NCI-H748 treated with DMSO at 0.1 percent for 48 hours (cell line): ENCODE data around the gene NEDD1.

Source experiments
- DNase-seq: peaks from one replicate; lab custom pipeline; 2025; lab: John Stamatoyannopoulos, UW

The NEDD1 gene

GRCh38 chr12:96902076-96902475 lies 5.0 kb upstream of the NEDD1 start:
- DNase-seq, result no peak

- no peak for DNase-seq
These were observed 584 bp upstream of the NEDD1 start for GRCh38 chr12:96906498-96906848.

- DNase-seq, result peak; percentile 19
These were observed 790 bp downstream of the NEDD1 start for GRCh38 chr12:96907671-96908422.

GRCh38 chr12:96908423-96908675 lies 1.3 kb downstream of the NEDD1 start:
- no peak for DNase-seq

GRCh38 chr12:96912261-96912660 lies 5.2 kb downstream of the NEDD1 start:
- no peak for DNase-seq

- no peak for DNase-seq
These were observed 5.9 kb downstream of the NEDD1 start for GRCh38 chr12:96912943-96913342.

- no peak for DNase-seq
These were observed 12.6 kb downstream of the NEDD1 start for GRCh38 chr12:96919510-96920210.

GRCh38 chr12:96948782-96949181 lies 41.7 kb downstream of the NEDD1 start:
- DNase-seq, result no peak

- DNase-seq, result no peak
These were observed 72.5 kb downstream of the NEDD1 start for GRCh38 chr12:96979532-96979931.

GRCh38 chr12:96980991-96981414 lies 73.9 kb downstream of the NEDD1 start:
- DNase-seq, result peak; percentile 56

GRCh38 chr12:96981911-96982310 lies 74.9 kb downstream of the NEDD1 start:
- no peak for DNase-seq

GRCh38 chr12:96982671-96983070 lies 75.6 kb downstream of the NEDD1 start:
- DNase-seq, result no peak

GRCh38 chr12:96985515-96986362 lies 78.7 kb downstream of the NEDD1 start:
- peak; percentile 52 for DNase-seq

- DNase-seq, result peak; percentile 75
These were observed 79.9 kb downstream of the NEDD1 start for GRCh38 chr12:96986883-96987523.

GRCh38 chr12:96988919-96989318 lies 81.9 kb downstream of the NEDD1 start:
- DNase-seq, result no peak

GRCh38 chr12:96989916-96990315 lies 82.9 kb downstream of the NEDD1 start:
- no peak for DNase-seq

- no peak for DNase-seq
These were observed 87.8 kb downstream of the NEDD1 start for GRCh38 chr12:96994900-96995299.

- DNase-seq, result no peak
These were observed 88.8 kb downstream of the NEDD1 start for GRCh38 chr12:96995861-96996260.

- no peak for DNase-seq
These were observed 90.9 kb downstream of the NEDD1 start for GRCh38 chr12:96997797-96998484.

- no peak for DNase-seq
These were observed 96.2 kb downstream of the NEDD1 start for GRCh38 chr12:97003276-97003675.
